Caco-2 (cell line): ENCODE data around the gene AATK. TPM values are rescaled to one million over a fixed set of nuclear protein-coding genes. Genes with fewer than 3 reads are reported as not detected.

Experiments used
- BruUV-seq: library from RNA; stranded (reverse); fragments of 400-500 nt; replicated peaks from 2 replicates; lab custom pipeline; 2021; lab: Mats Ljungman, UMichigan
- CTCF ChIA-PET: fragments of 300-600 bp; sonication (Branson Sonifier 250); formaldehyde crosslinking; loops from one replicate; lab custom pipeline; 2022; ENCODE audit warnings: antibody characterized with exemption; lab: Charles Lee
- POLR2A ChIA-PET: fragments of 300-600 bp; sonication (Branson Sonifier 250); formaldehyde crosslinking; loops from one replicate; lab custom pipeline; 2022; ENCODE audit warnings: antibody characterized with exemption; lab: Charles Lee
- DNase-seq, 2 experiments: peaks; one replicate each; pipeline versions ENCODE4 v3.0.0 to v3.0.0-alpha.2; 2020 to 2022
- H3K27me3 ChIP-seq: replicated peaks from 2 replicates; pipeline ENCODE4 v1.6.0; 2011; ENCODE audit warnings: low read length; ENCODE audit not compliant: control insufficient read depth, insufficient read depth
- H3K36me3 ChIP-seq: 2 replicates; pipeline ENCODE4 v1.5.1; 2011; ENCODE audit warnings: low read length; ENCODE audit not compliant: control insufficient read depth, insufficient read depth
- H3K4me1 ChIP-seq: fragments of 250-450 bp; sonication (Bioruptor Pico); 2 replicates; pipeline ENCODE4 v1.5.1; 2020; ENCODE audit warnings: mild to moderate bottlenecking
- H3K4me3 ChIP-seq: 2 replicates; pipeline ENCODE4 v1.5.1; 2011; ENCODE audit warnings: low read depth, mild to moderate bottlenecking, control low read depth, low read length
- H3K9me3 ChIP-seq: fragments of 250-450 bp; sonication (Bioruptor Pico); 2 replicates; pipeline ENCODE4 v1.5.1; 2020; ENCODE audit warnings: mild to moderate bottlenecking, moderate library complexity
- H3K27ac Mint-ChIP-seq: one replicate; pipeline ENCODE4 v1.8.0; 2022; ENCODE audit warnings: mixed read lengths; ENCODE audit not compliant: unreplicated experiment
- H3K27me3 Mint-ChIP-seq: one replicate; pipeline ENCODE4 v1.8.0; 2022; ENCODE audit warnings: mixed read lengths; ENCODE audit not compliant: insufficient read depth, unreplicated experiment
- H3K36me3 Mint-ChIP-seq: one replicate; pipeline ENCODE4 v1.8.0; 2022; ENCODE audit warnings: mild to moderate bottlenecking, mixed read lengths; ENCODE audit not compliant: insufficient read depth, unreplicated experiment
- H3K4me1 Mint-ChIP-seq: one replicate; pipeline ENCODE4 v1.8.0; 2022; ENCODE audit warnings: low read depth, mixed read lengths; ENCODE audit not compliant: unreplicated experiment
- H3K4me3 Mint-ChIP-seq: one replicate; pipeline ENCODE4 v1.8.0; 2022; ENCODE audit warnings: mild to moderate bottlenecking, moderate library complexity, mixed read lengths; ENCODE audit not compliant: unreplicated experiment
- H3K9me3 Mint-ChIP-seq: one replicate; pipeline ENCODE4 v1.8.0; 2022; ENCODE audit warnings: mixed read lengths; ENCODE audit not compliant: unreplicated experiment
- CTCF ChIP-seq, 2 experiments: fragments of 200-600 bp in 1 of 2; IDR thresholded peaks; 1 replicate in 1 of 2; 2 replicates in 1 of 2; pipeline versions ENCODE4 v1.5.1 to v1.8.0; 2011 to 2022; ENCODE audit warnings: antibody characterized with exemption in 1 of 2, control low read depth in 1 of 2, inconsistent platforms in 1 of 2, low read depth in 1 of 2, low read length in 1 of 2, mild to moderate bottlenecking in 1 of 2, moderate library complexity in 1 of 2; ENCODE audit not compliant: insufficient read depth in 1 of 2, severe bottlenecking in 1 of 2, unreplicated experiment in 1 of 2
- intact Hi-C: fragments of 100-400 bp; cut with micrococcal nuclease; formaldehyde crosslinking; loops from one replicate; pipeline ENCODE4 v1.10.0; 2022; ENCODE audit not compliant: unreplicated experiment
- total RNA-seq: library from RNA; stranded (reverse); gene quantifications from 2 replicates; pipeline ENCODE4 v1.2.3, GENCODE V29; 2022

The AATK gene
- total RNA-seq, 1 experiment from 2014 or later: 26.6 TPM

GRCh38 chr17:81209141-81209540, 43.1 kb upstream of the AATK start:
- Histone ChIP-seq H3K4me1 (no peaks in the 10 kb centered on the region), H3K4me3 (no peak overlapping the region), H3K36me3 (no peaks in the 10 kb centered on the region), H3K9me3 (no peaks in the 10 kb centered on the region), H3K27me3 (no peaks in the 10 kb centered on the region)
- Mint-ChIP-seq H3K27me3 (no peaks in the 10 kb centered on the region), H3K4me3 (no peak overlapping the region), H3K9me3 (no peaks in the 10 kb centered on the region), H3K27ac (no peak overlapping the region), H3K4me1 (no peaks in the 10 kb centered on the region), H3K36me3 (peaks cover 7% of the 10 kb centered on the region)
- BruUV-seq: no TSS peak
- ChIA-PET CTCF (no interaction called here), POLR2A (no interaction called here)
- no peak for DNase-seq
- no peak for TF ChIP-seq CTCF (IDR thresholded peaks at IDR 0.05; ENCODE audit: insufficient read depth in 1 of 2, low read depth in 1 of 2, low read length in 1 of 2, severe bottlenecking in 1 of 2, unreplicated experiment in 1 of 2)
- intact Hi-C loops: no loop called here

GRCh38 chr17:81208651-81209050, 42.6 kb upstream of the AATK start:
- Histone ChIP-seq H3K27me3 (no peaks in the 10 kb centered on the region), H3K9me3 (no peaks in the 10 kb centered on the region), H3K36me3 (no peaks in the 10 kb centered on the region), H3K4me1 (no peaks in the 10 kb centered on the region), H3K4me3 (no peak overlapping the region)
- no peak overlapping the region for H3K27ac Mint-ChIP-seq
- TF ChIP-seq CTCF (IDR thresholded peaks at IDR 0.05; ENCODE audit: insufficient read depth in 1 of 2, low read depth in 1 of 2, low read length in 1 of 2, severe bottlenecking in 1 of 2, unreplicated experiment in 1 of 2): no peak
- POLR2A ChIA-PET: no interaction called here
- no TSS peak for BruUV-seq
- DNase-seq: no peak
- no peak overlapping the region for H3K4me3 Mint-ChIP-seq
- no peaks in the 10 kb centered on the region for H3K9me3 Mint-ChIP-seq
- CTCF ChIA-PET: no interaction called here
- H3K36me3 Mint-ChIP-seq: peaks cover 7% of the 10 kb centered on the region
- H3K27me3 Mint-ChIP-seq: no peaks in the 10 kb centered on the region
- H3K4me1 Mint-ChIP-seq: no peaks in the 10 kb centered on the region
- intact Hi-C loops: no loop called here

GRCh38 chr17:81207610-81208581, 41.9 kb upstream of the AATK start:
- Mint-ChIP-seq H3K4me3 (no peak overlapping the region), H3K9me3 (no peaks in the 10 kb centered on the region), H3K36me3 (peaks cover 7% of the 10 kb centered on the region), H3K4me1 (no peaks in the 10 kb centered on the region), H3K27me3 (no peaks in the 10 kb centered on the region), H3K27ac (no peak overlapping the region)
- DNase-seq: no peak
- Histone ChIP-seq H3K36me3 (no peaks in the 10 kb centered on the region), H3K4me3 (no peak overlapping the region), H3K27me3 (no peaks in the 10 kb centered on the region), H3K9me3 (no peaks in the 10 kb centered on the region), H3K4me1 (no peaks in the 10 kb centered on the region)
- ChIA-PET POLR2A (interaction anchor here (0.7 kb wide), 1 partner anchor 90 kb away, joined by 3 read pairs; no protein-coding TSS in a partner anchor), CTCF (interaction anchor here (0.5 kb wide), 1 partner anchor 276 kb away, joined by 3 read pairs; no protein-coding TSS in a partner anchor)
- TF ChIP-seq CTCF (IDR thresholded peaks at IDR 0.05; ENCODE audit: insufficient read depth in 1 of 2, low read depth in 1 of 2, low read length in 1 of 2, severe bottlenecking in 1 of 2, unreplicated experiment in 1 of 2): no peak
- intact Hi-C loops: no loop called here
- no TSS peak for BruUV-seq
